Adipocyte (in vitro differentiated cells): Measurements from ENCODE around the gene MOB3B.

Experiments used
- DNase-seq: peaks from one replicate; pipeline ENCODE4 v3.0.0-alpha.2; 2015; ENCODE audit warnings: low read depth
- H3K27me3 ChIP-seq: replicated peaks from 2 replicates; pipeline ENCODE4 v1.7.0; 2013; ENCODE audit warnings: mild to moderate bottlenecking, low read length, moderate library complexity; ENCODE audit not compliant: control insufficient read depth, insufficient read depth
- H3K36me3 ChIP-seq: 2 replicates; pipeline ENCODE4 v1.7.0; 2013; ENCODE audit warnings: low read length, mild to moderate bottlenecking, moderate library complexity; ENCODE audit not compliant: control insufficient read depth, insufficient read depth, severe bottlenecking
- H3K4me1 ChIP-seq: 2 replicates; pipeline ENCODE4 v1.7.0; 2013; ENCODE audit warnings: mild to moderate bottlenecking, low read length, moderate library complexity; ENCODE audit not compliant: control insufficient read depth, insufficient read depth
- H3K4me3 ChIP-seq: 2 replicates; pipeline ENCODE4 v1.7.0; 2013; ENCODE audit warnings: mild to moderate bottlenecking, low read length, moderate library complexity
- H3K9ac ChIP-seq: 2 replicates; pipeline ENCODE4 v1.7.0; 2013; ENCODE audit warnings: mild to moderate bottlenecking, low read length, moderate library complexity
- H3K9me3 ChIP-seq: 2 replicates; pipeline ENCODE4 v1.7.0; 2013; ENCODE audit warnings: mild to moderate bottlenecking, low read length, moderate library complexity; ENCODE audit not compliant: control insufficient read depth

MOB3B gene

DNA sequence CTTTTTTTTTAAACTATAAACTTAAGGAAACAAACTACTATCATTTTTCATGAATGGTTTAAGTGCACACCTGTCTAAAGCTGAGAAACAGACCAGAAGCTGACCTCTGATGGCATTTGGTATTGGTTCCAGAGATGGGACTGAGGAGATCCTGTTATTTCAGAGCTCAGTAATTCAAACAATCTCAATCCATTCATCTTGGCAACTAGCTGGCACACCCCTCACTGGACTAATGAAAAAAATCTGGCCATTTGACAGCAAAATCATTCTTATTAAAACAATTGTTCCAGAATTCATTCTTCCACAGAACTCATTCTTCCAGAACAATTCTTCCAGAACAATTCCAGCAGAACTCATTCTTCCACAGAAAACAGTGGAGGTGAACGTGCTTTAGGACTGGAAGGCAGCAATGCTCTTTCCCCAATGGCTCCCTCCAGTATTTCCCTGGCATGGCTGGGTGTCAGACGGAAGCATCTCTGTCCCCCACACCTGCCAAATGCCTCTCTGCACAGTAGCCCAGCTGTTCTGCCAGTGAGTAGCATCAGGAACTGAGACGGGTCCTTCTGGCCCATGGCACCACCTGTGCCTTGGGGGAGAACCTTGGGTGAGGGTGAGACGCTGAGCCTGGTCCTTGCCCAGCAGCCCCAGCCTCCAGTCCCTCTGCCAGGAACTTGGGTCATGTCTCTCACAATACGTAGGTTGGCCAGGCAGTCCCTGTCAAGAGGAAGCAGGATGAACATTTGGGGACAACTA is 145.2 kb downstream of the MOB3B start:
- H3K4me1 ChIP-seq = peaks cover 4% of the 10 kb centered on the region
- H3K9me3 ChIP-seq = no peaks in the 10 kb centered on the region
- no peaks in the 10 kb centered on the region for H3K36me3 ChIP-seq
- peaks cover 8% of the 10 kb centered on the region for H3K27me3 ChIP-seq
- no peak overlapping the region for H3K4me3 ChIP-seq
- H3K9ac ChIP-seq = no peak overlapping the region
- DNase-seq = no peak

DNA sequence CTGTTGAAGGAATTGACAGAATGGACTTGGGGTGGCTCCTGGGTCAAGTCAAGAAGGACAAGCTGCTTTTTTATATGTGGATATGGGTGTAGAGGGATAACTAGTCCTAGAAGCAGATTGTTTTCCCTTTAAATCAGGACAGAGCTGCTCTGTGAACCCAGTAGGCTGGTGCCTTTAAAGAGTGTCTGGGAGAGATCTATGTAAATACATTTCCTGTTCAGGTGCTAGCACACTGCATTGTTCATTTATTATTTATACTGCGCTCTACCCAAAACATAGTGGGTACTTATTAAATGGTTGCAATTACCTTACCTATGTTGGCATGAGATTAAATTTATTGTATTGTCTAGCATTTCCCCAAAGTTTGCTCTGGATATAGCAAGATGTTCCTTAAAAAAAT is 146.1 kb downstream of the MOB3B start:
- no peaks in the 10 kb centered on the region for H3K36me3 ChIP-seq
- H3K4me3 ChIP-seq = no peak overlapping the region
- peaks cover 4% of the 10 kb centered on the region for H3K4me1 ChIP-seq
- H3K27me3 ChIP-seq = peaks cover 12% of the 10 kb centered on the region
- DNase-seq = no peak
- no peak overlapping the region for H3K9ac ChIP-seq
- H3K9me3 ChIP-seq = no peaks in the 10 kb centered on the region

DNA sequence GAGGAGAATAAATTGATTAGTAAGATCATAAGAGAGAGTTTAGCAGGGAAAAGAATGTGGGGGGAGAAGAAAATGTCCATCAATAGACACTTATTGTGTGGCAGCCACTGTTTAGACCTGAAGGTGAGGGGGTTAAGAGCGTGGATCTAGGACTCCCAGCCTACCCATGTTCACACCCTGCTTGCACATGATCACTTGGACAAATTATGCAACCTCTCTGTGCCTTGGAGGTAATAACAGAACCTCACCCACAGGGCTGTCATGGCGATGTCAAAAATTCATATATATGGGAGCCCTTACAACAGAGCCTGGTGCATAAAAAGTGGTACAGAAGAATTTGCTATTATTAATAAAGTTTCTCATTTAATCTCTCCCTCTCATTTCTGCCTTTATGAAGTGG is 146.6 kb downstream of the MOB3B start:
- no peak for DNase-seq
- H3K4me3 ChIP-seq = no peak overlapping the region
- no peak overlapping the region for H3K9ac ChIP-seq
- H3K27me3 ChIP-seq = peaks cover 16% of the 10 kb centered on the region
- H3K36me3 ChIP-seq = no peaks in the 10 kb centered on the region
- H3K4me1 ChIP-seq = peaks cover 4% of the 10 kb centered on the region
- no peaks in the 10 kb centered on the region for H3K9me3 ChIP-seq

DNA sequence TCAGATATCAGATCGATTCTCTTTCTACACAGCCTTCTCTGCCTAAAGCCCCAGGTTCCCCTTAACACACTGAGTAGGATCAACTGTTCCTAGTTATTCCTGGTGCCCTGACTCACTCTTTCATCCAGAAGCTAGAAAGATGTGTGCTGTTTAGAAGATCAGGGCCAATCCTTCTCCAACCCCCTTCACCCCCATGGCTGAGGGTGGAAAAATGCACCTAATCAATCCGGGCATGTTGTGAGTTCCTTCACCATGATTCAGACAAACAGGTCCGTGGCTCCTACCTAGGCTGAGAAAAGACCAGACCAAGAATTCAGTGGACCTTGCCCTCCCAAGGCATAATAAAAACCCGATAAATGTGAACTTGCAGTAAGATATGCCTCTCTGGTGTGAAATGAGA is 147.3 kb downstream of the MOB3B start:
- H3K9ac ChIP-seq = no peak overlapping the region
- H3K9me3 ChIP-seq = no peaks in the 10 kb centered on the region
- peaks cover 4% of the 10 kb centered on the region for H3K4me1 ChIP-seq
- peaks cover 21% of the 10 kb centered on the region for H3K27me3 ChIP-seq
- no peaks in the 10 kb centered on the region for H3K36me3 ChIP-seq
- H3K4me3 ChIP-seq = no peak overlapping the region
- DNase-seq = no peak

DNA sequence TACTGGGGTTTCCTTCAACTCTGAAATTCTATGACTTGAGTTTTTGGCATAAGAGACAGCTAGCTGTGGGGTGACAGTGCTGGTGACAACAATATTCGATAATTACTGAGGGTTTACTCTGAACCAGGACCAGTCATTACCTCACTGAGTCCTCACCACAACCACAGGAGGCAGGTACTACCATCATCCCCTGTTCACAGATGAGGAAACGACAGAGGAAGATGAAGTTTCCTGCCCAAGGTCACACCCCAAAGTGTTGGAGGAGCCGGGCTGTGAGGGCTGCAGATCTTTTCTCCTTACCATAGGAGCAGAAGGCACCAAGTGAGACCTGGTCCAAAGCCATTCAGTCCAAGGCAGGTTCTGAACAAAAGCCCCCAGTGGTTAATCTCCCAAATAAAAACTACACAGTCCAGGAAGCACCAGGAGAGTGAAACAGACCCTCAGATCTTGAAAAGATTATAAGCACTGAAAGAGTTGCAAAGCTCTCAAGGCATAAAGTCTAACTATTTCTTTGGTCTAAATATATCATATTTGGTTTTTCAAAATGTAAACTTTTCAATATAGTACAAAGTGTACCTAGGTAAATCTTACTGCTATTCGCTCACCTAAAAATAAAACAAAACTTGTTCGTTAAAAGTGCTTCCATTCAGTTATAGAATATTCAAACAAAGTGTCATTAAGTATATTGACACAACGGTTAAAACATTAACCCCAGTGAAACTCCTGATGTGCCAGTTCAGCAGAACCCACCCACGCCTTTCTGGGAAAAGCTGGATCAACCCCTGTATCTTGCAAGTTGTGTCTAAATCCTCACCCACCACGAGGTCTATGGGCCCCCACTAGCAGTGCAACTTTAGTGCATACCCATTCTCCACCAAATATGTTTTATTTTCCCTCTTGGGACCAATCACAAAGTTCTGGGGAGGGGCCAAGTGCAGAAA is 150.0 kb downstream of the MOB3B start:
- Histone ChIP-seq H3K4me3 (no peak overlapping the region), H3K9me3 (no peaks in the 10 kb centered on the region)

DNA sequence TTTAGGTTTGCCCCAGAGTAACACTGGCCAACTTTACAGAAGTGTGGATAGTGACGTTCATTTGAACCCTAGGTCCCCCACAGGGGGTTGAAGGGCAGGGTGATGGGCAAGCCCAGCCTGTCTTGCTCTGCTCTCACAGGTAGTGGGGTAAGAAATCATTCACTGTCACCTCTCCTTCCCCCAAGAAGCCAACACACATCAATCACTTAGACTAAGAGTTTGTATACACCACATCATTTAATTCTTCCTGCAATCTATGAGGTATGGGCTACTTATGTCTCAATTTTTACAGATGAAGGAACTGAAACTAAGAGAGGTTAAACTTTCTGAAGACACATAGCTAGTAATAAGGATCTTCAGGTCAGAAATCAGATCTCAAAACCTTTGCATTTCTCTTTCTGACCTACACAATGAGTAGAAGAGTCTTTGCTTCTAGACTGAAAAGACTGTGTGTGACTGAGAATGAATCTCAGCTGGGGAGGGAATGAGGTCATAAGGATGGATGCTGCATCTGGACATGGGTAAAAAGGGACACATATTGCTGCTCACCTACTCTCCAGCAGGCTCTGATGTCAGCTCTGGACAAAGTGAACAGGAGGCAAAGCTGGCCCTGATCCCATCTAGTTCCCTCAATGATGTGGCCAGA is 151.7 kb downstream of the MOB3B start:
- DNase-seq = no peak
- peaks cover 29% of the 10 kb centered on the region for H3K27me3 ChIP-seq
- H3K9ac ChIP-seq = no peak overlapping the region
- H3K4me1 ChIP-seq = no peaks in the 10 kb centered on the region
- no peak overlapping the region for H3K4me3 ChIP-seq
- no peaks in the 10 kb centered on the region for H3K9me3 ChIP-seq
- no peaks in the 10 kb centered on the region for H3K36me3 ChIP-seq

More for the DNA sequence above, 150.0 kb downstream of the MOB3B start:
- Histone ChIP-seq H3K4me1 (peaks cover 4% of the 10 kb centered on the region), H3K27me3 (peaks cover 26% of the 10 kb centered on the region), H3K9ac (no peak overlapping the region), H3K36me3 (no peaks in the 10 kb centered on the region)
- DNase-seq = no peak

DNA sequence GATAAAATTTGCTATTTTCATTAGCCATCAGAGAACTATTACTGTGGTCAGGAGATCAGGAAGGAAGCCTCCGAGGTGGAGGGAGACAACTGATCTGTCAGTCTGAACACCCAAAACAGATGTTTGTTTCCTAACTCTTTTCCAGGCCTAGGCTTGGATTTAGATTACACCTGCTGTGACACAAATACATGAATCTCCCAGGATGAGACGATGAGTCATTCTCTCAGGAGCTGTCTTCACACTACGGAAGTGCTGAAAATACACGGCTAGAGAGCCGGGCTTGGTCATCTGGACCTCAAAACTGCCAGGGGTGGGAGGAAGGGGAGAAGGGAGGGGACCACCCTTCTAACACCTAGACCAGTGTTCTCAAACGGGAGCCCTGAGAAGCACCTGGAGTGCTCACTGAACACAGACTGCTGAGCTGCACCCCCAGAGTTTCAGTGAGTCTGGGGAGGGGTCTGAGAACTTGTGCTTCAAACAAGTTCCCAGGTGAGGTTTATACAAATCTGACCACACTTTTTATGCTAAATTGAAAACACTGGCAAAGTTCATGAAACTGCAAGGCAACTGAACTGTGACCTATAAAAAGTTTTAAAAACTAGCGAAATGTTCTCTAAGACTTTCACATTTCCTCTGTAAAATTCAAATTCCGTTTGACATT is 152.3 kb downstream of the MOB3B start:
- Histone ChIP-seq H3K27me3 (peaks cover 30% of the 10 kb centered on the region), H3K4me1 (no peaks in the 10 kb centered on the region), H3K9ac (no peak overlapping the region), H3K4me3 (no peak overlapping the region), H3K9me3 (no peaks in the 10 kb centered on the region), H3K36me3 (no peaks in the 10 kb centered on the region)
- DNase-seq = no peak

DNA sequence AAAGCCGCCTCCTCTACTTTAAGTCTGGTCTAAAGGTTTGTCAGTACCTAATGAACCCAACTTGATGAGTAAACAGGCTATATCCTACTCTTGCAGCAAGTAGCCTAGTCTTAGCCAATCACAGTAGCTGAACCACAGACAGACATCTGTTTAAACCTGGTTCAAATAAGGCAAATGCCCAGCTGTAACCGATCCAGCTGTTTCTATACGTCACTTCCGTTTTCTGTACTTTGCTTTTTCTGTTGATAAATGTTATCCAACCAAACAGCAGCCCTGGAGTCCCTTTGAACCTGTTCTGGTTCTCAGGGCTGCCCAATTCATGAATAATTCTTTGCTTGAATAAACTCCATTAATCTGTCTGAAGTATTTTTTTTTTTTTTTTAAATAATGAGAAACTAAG is 155.8 kb downstream of the MOB3B start:
- Histone ChIP-seq H3K9me3 (no peaks in the 10 kb centered on the region), H3K9ac (no peak overlapping the region), H3K4me1 (peaks cover 3% of the 10 kb centered on the region), H3K4me3 (no peak overlapping the region), H3K36me3 (no peaks in the 10 kb centered on the region), H3K27me3 (peaks cover 41% of the 10 kb centered on the region)
- DNase-seq = no peak

DNA sequence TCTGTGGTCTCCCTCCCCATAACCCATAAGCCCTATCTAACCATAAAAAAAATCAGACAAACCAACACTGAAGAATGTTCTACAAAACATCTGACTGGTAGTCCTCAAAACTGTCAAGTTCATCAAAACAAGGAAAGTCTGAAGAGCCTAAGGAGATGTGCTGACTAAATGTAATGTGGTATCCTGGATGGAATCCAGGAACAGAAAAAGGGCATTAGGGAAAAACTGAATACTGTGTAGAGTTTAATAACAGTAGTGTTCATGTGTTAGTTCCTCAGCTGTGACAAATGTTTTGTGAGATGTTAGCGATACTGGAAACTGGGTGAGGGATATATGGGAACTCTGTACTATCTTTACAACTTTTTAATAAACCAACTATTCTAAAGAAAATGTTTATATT is 157.0 kb downstream of the MOB3B start:
- Histone ChIP-seq H3K9me3 (no peaks in the 10 kb centered on the region), H3K9ac (no peak overlapping the region), H3K36me3 (no peaks in the 10 kb centered on the region), H3K4me1 (peaks cover 15% of the 10 kb centered on the region), H3K27me3 (peaks cover 29% of the 10 kb centered on the region), H3K4me3 (no peak overlapping the region)
- no peak for DNase-seq

DNA sequence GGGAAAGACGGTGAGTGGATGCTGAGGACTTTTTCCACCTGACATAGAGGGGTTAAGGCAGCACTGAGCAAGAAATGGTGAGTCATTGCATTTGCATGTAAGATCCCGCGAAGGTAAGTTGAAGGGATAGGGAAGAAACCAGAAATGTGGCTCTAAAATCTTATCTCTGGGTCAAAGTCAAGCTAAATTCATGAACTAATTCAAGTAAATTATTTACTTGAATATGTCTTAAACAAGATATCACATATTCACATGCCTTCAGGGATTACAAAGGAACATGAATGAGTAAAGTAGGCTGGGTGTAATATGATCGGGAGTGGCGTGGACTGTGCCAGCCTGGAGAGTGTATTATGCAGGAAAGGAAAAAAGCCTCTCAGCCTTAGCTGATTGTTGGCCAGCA is 158.2 kb downstream of the MOB3B start:
- no peak overlapping the region for H3K9ac ChIP-seq
- DNase-seq = no peak

DNA sequence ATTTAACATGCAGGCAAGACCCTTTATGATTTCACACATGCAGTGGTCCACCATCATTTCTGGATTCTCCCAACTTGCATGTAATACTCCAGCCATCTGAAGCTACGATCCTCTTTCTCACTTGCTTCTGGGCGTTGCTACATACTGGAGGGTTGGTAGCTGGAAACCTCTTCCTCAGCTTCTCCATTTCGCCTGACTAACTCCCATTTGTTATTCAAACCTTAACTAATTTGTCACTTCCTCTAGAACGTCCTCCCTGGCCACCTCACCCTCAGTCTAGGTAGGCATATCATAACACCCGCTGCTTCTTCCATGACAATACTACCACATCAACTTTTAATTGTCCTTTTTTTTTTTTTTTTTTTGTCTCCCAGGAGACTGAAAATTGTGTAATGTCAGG is 160.0 kb downstream of the MOB3B start:
- H3K36me3 ChIP-seq = no peaks in the 10 kb centered on the region

More for the DNA sequence above, 158.2 kb downstream of the MOB3B start:
- Histone ChIP-seq H3K4me1 (peaks cover 22% of the 10 kb centered on the region), H3K4me3 (no peak overlapping the region), H3K27me3 (peaks cover 36% of the 10 kb centered on the region), H3K9me3 (no peaks in the 10 kb centered on the region), H3K36me3 (no peaks in the 10 kb centered on the region)

More for the DNA sequence above, 160.0 kb downstream of the MOB3B start:
- peaks cover 39% of the 10 kb centered on the region for H3K27me3 ChIP-seq
- H3K4me1 ChIP-seq = peaks cover 22% of the 10 kb centered on the region
- no peaks in the 10 kb centered on the region for H3K9me3 ChIP-seq
- H3K9ac ChIP-seq = no peak overlapping the region
- H3K4me3 ChIP-seq = no peak overlapping the region
- DNase-seq = no peak
